ENCODE data around the gene CST1.
"Not testable (repeated sequence)": the region's sequence is repeated elsewhere in the genome, so short reads cannot be mapped to it uniquely, and the experiment has no call there.

CST1 gene

GRCh38 chr20:23750786-23751185, at the start of gene CST1:
CST1 (minus strand) TSS chr20:23750935; CDS start chr20:23750866, 69 bp downstream.
- H3K9ac ChIP-seq (ENCODE audit: low read depth, low read length); H3K9me3 ChIP-seq (ENCODE audit: control insufficient read depth, insufficient read depth, low read length); H3K4me1 ChIP-seq (ENCODE audit: insufficient read depth, low read length); H3K36me3 ChIP-seq (ENCODE audit: insufficient read depth, low read length): not testable (repeated sequence)

DNA sequence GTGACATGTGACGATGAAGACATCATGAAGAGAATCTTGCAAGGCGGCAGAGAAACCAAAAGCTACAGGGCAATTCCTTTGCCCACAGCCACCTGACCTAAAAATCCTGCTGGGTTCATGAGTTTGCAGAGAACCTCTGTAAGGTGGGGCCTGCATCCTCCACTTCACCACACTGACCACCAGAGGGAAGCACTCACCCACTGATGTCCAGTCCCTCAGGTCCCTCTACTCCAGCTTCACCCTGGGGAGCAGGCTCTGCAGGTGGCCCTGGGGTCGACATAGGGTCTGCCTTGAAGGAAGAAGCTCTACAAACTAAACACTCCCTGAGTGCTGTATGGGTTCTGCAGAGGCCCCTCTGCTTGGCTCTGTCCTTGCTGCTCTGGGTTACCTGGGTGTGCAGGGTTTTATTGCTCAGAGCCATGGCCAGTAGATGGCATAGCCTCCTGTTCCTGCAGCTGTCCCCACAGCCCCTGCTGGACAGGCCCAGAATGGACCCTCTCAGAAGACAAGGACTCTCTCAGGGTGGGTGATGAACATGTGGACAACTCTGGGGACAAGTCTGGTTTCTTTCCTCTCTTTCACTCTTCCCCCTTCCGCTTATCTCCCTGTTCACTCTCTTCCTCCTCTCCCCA, 48.6 kb upstream of the CST1 start:
- H3K9me3 ChIP-seq (ENCODE audit: control insufficient read depth, insufficient read depth, low read length); H3K9ac ChIP-seq (ENCODE audit: low read depth, low read length); H3K4me1 ChIP-seq (ENCODE audit: insufficient read depth, low read length); H3K36me3 ChIP-seq (ENCODE audit: insufficient read depth, low read length): not testable (repeated sequence)

DNA sequence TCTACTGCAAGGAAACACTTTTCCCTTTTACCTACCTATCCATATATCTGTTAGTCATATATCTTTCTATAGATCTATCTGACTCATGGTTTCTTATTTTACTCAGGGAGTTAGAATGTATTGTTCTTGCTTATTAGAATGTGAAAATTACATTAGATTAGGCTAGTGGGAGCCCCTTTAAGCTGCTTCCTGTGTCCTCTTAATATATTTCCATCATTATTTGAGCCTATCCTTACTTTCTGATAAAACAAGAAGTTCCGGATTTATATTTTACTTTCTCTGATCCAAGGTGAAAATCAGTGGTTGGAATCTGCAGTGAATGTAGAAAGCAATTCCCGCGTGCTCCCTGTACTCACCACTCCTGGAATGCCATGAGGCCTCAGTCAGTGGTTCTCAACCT, 44.8 kb upstream of the CST1 start:
- Histone ChIP-seq H3K9ac (ENCODE audit: low read depth, low read length) (no peak overlapping the region), H3K36me3 (ENCODE audit: insufficient read depth, low read length) (no peaks in the 10 kb centered on the region), H3K4me1 (ENCODE audit: insufficient read depth, low read length) (no peaks in the 10 kb centered on the region), H3K9me3 (ENCODE audit: control insufficient read depth, insufficient read depth, low read length) (no peaks in the 10 kb centered on the region)

- no peaks in the 10 kb centered on the region for H3K36me3 ChIP-seq (ENCODE audit: insufficient read depth, low read length)
- no peak overlapping the region for H3K9ac ChIP-seq (ENCODE audit: low read depth, low read length)
- H3K9me3 ChIP-seq (ENCODE audit: control insufficient read depth, insufficient read depth, low read length): no peaks in the 10 kb centered on the region
- H3K4me1 ChIP-seq (ENCODE audit: insufficient read depth, low read length): no peaks in the 10 kb centered on the region
These were observed 44.1 kb upstream of the CST1 start for GRCh38 chr20:23794841-23795240.

DNA sequence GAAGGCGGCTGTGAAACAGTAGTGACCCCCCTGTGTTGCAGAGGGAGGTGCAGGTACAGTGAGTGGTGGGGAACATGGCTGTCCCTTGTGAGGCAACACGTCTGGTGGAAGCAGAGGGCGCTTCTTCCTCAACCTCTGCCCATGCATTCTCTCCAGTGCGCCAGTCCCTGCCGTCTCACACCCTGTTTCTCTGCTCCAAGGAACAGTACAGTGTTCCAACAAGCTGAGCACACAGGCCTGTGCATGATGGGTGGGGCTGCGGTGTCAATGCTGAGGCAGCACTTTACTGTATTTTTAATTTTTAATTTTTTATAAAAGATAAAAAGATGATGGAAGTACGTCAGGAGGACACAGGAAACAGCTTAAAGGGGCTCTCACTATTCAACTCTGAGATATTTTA, 43.3 kb upstream of the CST1 start:
- H3K9ac ChIP-seq (ENCODE audit: low read depth, low read length): no peak overlapping the region

GRCh38 chr20:23783447-23783846, 32.7 kb upstream of the CST1 start:
- Histone ChIP-seq H3K9ac (ENCODE audit: low read depth, low read length) (no peak overlapping the region), H3K36me3 (ENCODE audit: insufficient read depth, low read length) (no peaks in the 10 kb centered on the region), H3K9me3 (ENCODE audit: control insufficient read depth, insufficient read depth, low read length) (no peaks in the 10 kb centered on the region), H3K4me1 (ENCODE audit: insufficient read depth, low read length) (no peaks in the 10 kb centered on the region)

More for the DNA sequence above, 43.3 kb upstream of the CST1 start:
- H3K36me3 ChIP-seq (ENCODE audit: insufficient read depth, low read length): no peaks in the 10 kb centered on the region
- H3K9me3 ChIP-seq (ENCODE audit: control insufficient read depth, insufficient read depth, low read length): no peaks in the 10 kb centered on the region
- no peaks in the 10 kb centered on the region for H3K4me1 ChIP-seq (ENCODE audit: insufficient read depth, low read length)

DNA sequence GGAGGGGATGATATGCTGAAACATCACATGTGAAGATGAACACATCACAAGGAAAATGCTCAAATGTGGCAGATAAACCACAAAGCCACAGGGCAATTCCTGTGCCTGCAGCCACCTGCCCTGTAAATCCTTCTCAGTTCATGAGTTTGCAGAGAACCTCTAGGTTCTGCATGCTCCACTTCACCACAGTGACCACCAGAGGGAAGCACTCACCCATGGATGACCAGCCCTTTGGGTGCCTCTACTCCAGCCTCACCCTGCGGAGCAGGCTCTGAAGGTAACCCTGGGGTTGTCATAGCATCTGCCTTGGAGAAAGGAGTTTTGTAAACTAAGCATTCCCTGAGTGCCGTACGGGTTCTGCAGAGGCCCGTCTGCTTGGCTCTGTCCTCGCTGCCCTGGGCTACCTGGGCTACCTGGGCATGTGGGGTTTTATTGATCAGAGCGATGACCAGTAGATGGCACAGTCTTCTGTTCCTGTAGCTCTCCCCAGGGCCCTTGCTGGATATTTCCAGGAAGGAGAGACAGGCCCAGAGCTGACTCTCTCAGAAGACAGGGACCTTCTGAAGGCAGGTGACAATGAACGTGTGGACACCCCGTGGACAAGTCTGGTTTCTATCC, 31.7 kb upstream of the CST1 start:
- no peak overlapping the region for H3K9ac ChIP-seq (ENCODE audit: low read depth, low read length)

GRCh38 chr20:23778676-23779075, 27.9 kb upstream of the CST1 start:
- H3K9ac ChIP-seq (ENCODE audit: low read depth, low read length); H3K4me1 ChIP-seq (ENCODE audit: insufficient read depth, low read length); H3K9me3 ChIP-seq (ENCODE audit: control insufficient read depth, insufficient read depth, low read length); H3K36me3 ChIP-seq (ENCODE audit: insufficient read depth, low read length): not testable (repeated sequence)

More for the DNA sequence above, 31.7 kb upstream of the CST1 start:
- H3K9me3 ChIP-seq (ENCODE audit: control insufficient read depth, insufficient read depth, low read length): no peaks in the 10 kb centered on the region
- H3K36me3 ChIP-seq (ENCODE audit: insufficient read depth, low read length): no peaks in the 10 kb centered on the region
- no peaks in the 10 kb centered on the region for H3K4me1 ChIP-seq (ENCODE audit: insufficient read depth, low read length)

DNA sequence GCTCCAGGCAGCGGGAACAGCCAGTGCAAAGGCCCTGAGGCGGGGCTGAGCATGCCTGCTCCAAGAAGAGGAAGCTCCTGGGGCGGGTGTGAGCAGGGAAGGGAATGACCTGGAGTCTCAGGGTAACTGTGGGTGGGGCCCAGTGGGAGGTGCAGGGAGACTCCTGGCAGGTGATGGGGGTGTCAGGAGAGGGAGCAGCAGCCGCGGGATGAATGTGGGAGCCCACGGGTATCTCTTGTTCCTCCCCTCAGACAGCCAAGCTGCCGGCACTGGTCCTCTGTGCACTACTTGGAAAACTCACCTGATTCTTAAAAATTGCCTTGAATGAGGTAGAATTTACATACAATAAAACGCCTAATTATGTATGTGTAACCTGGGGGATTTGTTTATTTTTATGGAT, 26.6 kb upstream of the CST1 start:
- H3K4me1 ChIP-seq (ENCODE audit: insufficient read depth, low read length); H3K36me3 ChIP-seq (ENCODE audit: insufficient read depth, low read length); H3K9me3 ChIP-seq (ENCODE audit: control insufficient read depth, insufficient read depth, low read length); H3K9ac ChIP-seq (ENCODE audit: low read depth, low read length): not testable (repeated sequence)

GRCh38 chr20:23776067-23776771, 25.5 kb upstream of the CST1 start:
- no peaks in the 10 kb centered on the region for H3K9me3 ChIP-seq (ENCODE audit: control insufficient read depth, insufficient read depth, low read length)
- no peaks in the 10 kb centered on the region for H3K36me3 ChIP-seq (ENCODE audit: insufficient read depth, low read length)
- peaks cover 9% of the 10 kb centered on the region for H3K4me1 ChIP-seq (ENCODE audit: insufficient read depth, low read length)
- no peak overlapping the region; the same call in 1 of the 2 replicates for H3K9ac ChIP-seq (ENCODE audit: low read depth, low read length)

GRCh38 chr20:23774081-23774480, 23.3 kb upstream of the CST1 start:
- peaks cover 9% of the 10 kb centered on the region for H3K4me1 ChIP-seq (ENCODE audit: insufficient read depth, low read length)
- no peaks in the 10 kb centered on the region for H3K36me3 ChIP-seq (ENCODE audit: insufficient read depth, low read length)
- H3K9me3 ChIP-seq (ENCODE audit: control insufficient read depth, insufficient read depth, low read length): no peaks in the 10 kb centered on the region
- H3K9ac ChIP-seq (ENCODE audit: low read depth, low read length): no peak overlapping the region

DNA sequence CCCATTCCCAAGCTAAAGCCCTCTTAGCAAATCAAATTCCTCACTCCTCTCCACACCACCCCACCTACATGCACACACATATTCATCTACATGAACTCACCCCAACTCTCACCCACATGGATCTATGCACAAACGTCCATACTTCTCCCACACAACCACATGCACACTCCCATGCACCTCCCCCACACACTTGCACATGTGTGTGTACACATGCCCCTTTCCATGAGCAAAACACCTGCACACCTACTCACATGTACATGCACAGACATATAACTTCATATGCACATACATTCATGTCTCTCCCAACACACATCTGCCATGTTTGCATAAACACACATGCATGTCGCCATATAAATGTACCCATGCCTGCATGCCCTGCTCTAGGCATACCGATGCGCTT, 22.8 kb upstream of the CST1 start:
- Histone ChIP-seq H3K4me1 (ENCODE audit: insufficient read depth, low read length) (peaks cover 9% of the 10 kb centered on the region), H3K36me3 (ENCODE audit: insufficient read depth, low read length) (no peaks in the 10 kb centered on the region), H3K9ac (ENCODE audit: low read depth, low read length) (no peak overlapping the region), H3K9me3 (ENCODE audit: control insufficient read depth, insufficient read depth, low read length) (no peaks in the 10 kb centered on the region)

DNA sequence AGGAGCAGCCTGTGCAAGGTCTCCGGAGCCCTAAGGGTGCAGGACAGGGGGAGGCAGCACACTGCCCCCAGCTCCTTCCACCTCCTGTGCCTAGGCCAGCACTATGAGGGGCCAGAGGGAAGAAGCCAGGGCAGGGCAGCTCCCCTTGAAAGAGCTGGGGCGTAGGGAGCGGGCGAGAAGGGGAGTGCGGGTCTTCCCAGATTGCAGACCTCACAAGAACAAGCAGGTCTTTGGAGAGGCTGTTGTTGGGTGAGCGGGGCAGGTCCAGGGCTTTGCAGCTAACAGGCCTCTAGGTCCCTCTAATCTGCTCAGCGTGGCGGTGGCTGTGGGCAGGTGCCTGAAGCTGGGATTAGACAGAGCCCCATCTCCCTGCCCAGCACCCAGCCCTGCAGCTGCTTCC, 22.4 kb upstream of the CST1 start:
- Histone ChIP-seq H3K9me3 (ENCODE audit: control insufficient read depth, insufficient read depth, low read length) (no peaks in the 10 kb centered on the region), H3K9ac (ENCODE audit: low read depth, low read length) (no peak overlapping the region), H3K4me1 (ENCODE audit: insufficient read depth, low read length) (peaks cover 9% of the 10 kb centered on the region), H3K36me3 (ENCODE audit: insufficient read depth, low read length) (no peaks in the 10 kb centered on the region)

GRCh38 chr20:23772074-23772473, 21.3 kb upstream of the CST1 start:
- Histone ChIP-seq H3K9ac (ENCODE audit: low read depth, low read length) (no peak overlapping the region), H3K4me1 (ENCODE audit: insufficient read depth, low read length) (peaks cover 9% of the 10 kb centered on the region), H3K9me3 (ENCODE audit: control insufficient read depth, insufficient read depth, low read length) (no peaks in the 10 kb centered on the region), H3K36me3 (ENCODE audit: insufficient read depth, low read length) (no peaks in the 10 kb centered on the region)

GRCh38 chr20:23770384-23770783, 19.6 kb upstream of the CST1 start:
- no peak overlapping the region for H3K9ac ChIP-seq (ENCODE audit: low read depth, low read length)
- no peaks in the 10 kb centered on the region for H3K9me3 ChIP-seq (ENCODE audit: control insufficient read depth, insufficient read depth, low read length)
- no peaks in the 10 kb centered on the region for H3K36me3 ChIP-seq (ENCODE audit: insufficient read depth, low read length)
- H3K4me1 ChIP-seq (ENCODE audit: insufficient read depth, low read length): no peaks in the 10 kb centered on the region

Measured in ES-I3 (cell line).